GM18526 (cell line): ENCODE data around the gene CLCN6.

Experiments
- POLR2A ChIP-seq: IDR thresholded peaks from 3 replicates; pipeline ENCODE4 v1.6.1; 2011; ENCODE audit not compliant: insufficient read length; ENCODE audit errors: extremely low read depth

CLCN6 gene

DNA sequence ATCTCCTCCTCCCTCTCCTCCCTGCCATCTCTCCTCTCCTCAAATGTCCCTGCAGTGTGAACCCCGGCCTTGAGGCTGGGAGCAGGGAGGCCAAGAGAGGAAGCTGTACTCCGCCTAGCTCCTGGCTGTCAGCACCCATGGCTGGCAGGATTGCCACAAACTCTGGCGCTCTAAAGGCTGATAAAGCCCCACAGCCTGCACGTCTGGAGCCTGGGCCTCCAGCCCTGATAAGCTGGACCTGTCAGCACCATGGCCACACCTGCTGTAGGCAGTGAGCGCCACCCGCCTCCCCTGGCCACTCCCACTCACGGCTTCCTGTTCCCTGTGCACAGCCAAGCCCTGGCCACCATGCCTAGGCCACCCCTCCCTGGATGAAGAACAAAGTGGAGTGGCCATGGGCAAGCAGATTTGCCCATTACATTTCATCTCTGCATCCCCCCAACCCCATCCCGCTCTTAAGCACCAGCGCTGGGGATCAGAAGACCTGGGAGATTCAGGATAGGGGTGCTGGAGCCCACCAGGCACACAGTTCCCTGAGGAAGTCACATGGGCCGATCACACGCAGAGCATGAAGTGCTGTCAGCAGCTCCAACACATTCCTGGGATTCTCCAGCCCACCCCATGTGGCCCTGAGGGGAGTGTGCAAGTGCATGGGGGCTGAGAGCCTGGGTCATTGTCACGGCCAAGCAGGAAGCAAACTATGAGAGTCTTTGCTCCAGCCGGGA, 77.0 kb downstream of the CLCN6 start:
- no peak for TF ChIP-seq POLR2A

DNA sequence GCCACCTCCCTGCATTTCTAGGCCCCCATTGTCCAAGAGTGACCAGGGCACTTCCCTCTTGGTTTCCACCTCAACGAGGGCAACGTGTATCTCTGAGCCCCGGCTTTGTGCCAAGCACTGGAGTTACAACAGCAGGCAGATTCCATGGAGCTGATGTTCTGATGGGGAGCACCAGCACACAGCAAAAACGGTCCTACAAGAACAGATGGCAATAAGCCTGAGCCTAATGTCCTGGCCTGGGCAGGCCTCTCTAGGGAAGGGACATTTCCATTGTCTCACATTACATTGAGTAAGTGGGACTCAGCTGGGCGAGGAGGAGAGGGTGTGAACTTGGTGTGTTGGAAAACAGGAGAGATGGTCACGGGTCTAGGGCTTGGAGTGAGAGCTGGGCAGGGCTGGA, 79.9 kb downstream of the CLCN6 start:
- TF ChIP-seq POLR2A, result no peak

DNA sequence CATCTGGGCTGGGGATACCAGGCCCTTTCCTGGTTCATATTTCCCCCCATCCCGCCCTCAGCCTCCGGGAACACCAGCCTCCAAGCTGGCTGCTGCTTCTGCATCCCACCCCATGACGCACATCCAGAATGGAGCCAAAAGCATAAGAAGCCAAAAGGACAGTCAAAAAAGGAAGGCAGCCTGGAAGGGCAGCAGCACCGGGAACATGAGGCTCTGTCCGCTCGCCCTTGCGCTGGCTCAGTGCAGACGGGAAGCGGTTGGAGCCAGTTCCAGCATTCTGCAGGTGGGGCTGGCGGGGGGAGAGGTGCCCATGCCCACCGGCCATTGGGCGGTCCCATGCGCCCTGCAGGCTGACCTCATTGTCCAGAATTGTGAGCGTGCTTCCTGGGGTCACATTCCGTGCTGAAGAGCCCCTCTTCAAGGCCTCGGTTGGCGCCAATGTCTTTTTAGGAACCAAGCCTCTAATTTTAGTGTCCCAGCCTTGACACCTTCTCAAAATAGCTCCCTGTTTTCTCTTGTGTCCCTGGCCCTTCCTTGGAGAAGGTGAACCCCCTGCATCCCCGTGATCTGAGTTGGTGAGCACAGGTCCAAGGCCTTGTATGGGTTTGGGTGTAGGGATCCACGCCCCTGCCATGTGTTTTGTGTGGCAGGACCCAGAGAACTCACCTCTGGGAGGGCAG, 81.1 kb downstream of the CLCN6 start:
- no peak for TF ChIP-seq POLR2A

DNA sequence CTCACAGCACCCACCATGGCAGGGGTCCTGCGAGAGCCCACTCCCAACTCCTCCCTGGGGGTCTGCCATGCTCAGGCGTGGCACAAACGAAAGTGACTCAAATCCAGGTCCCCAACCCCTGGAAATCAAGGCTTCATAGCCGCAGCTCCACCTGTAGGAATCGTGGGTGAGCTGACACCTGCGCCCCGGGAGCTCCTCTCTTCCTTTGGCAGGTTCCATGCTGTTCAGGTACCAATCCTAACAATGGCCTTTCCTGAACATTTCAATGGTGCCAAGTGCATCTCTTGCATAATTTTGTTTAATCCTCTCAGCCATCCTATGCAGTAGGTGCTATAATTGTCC, 81.6 kb downstream of the CLCN6 start:
- no peak for TF ChIP-seq POLR2A

DNA sequence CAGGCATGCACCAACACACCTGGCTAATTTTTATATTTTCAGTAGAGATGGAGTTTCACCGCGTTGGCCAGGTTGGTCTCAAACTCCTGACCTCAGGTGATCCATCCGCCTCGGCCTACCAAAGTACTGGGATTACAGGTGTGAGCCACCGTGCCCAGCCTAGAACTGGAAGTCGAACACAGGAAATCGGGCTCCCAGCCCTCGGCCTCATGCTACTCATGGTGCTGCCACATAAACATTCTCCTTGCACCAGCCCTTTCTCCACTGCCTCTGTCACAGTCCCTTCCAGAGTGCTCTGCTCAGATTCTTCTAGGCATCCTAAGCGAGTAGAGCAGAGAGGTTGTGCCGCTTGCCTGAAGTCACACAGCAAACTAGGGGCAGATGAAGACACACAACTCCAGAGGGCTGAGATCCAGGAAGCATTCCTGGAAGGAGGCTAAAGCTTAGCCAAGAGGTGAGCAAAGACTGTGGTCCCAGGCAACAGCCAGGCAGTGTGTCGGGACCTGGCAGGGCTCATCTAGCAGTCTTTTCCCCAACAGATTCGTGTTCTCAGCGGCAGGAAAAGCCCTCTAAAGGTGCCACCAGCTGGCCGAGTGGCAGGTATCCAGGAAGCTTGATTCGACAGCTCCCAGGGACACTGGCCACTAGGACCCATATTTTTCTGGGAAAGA, 82.3 kb downstream of the CLCN6 start:
- no peak for TF ChIP-seq POLR2A

DNA sequence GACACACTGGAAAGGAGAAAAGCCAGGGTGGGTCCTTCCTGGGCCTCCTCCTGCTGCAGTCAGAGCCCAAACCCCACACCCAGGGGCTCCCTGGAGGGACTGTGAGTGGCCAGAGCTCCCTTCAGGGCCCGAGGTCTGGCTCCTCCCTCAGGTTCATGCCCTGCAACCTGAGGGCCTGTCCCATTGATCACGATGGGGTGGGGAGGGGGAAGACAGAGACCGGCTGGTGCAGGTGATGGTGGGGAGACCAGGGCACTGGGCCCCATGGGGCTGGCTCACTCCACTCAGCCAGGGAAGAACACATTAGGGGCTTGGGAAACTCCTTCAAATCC, 82.9 kb downstream of the CLCN6 start:
- no peak for TF ChIP-seq POLR2A

DNA sequence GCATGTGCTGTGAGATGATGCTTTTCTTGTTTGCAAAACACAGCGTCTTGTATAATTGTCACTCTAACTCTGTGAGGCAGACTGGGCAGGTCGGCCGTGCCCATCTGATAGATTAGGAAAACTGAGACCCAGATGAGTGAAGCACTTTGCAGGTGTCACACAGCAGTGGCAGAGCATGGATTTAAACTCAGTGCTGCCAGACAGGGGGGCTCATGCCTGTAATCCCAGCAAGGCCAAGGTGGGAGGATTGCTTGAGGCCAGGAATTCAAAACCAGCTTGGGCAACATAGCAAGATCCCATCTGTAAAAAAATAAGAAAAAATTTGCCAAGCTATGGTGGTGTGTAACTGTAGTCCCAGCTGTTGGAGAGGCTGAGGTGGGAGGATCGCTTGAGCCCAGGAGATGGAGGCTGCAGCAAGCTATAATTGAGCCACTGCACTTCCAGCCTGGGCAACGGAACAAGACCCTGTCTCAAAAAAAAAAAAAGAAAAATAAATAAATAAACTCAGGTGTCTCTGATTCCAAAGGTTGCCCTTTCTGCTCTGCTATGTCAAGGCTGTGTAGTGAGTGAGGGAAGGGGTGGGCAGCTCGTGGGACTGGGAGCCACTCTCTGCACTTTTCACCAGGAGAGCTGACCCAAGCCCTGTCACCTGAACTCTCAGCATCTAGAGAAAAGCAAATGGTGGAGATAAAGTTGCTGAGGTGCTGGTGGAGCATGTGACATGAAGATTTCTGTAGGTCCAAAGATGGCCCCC, 85.6 kb downstream of the CLCN6 start:
- no peak for TF ChIP-seq POLR2A
